HepG2 (cell line): Measurements from ENCODE around the gene UBAP1L. TPM values are rescaled to one million over a fixed set of nuclear protein-coding genes. Genes with fewer than 3 reads are reported as not detected.

Source experiments
- ARID5B ChIP-seq: IDR thresholded peaks from 2 replicates; pipeline ENCODE4 v1.4.0; 2020; ENCODE audit warnings: mild to moderate bottlenecking, missing genetic modification reagents
- ATRX ChIP-seq: sonication (generic); formaldehyde crosslinking; IDR thresholded peaks from 2 replicates; pipeline ENCODE4 v1.4.0; 2020; ENCODE audit warnings: missing genetic modification reagents, borderline replicate concordance
- EHMT2 ChIP-seq: fragments of 200-600 bp; sonication (generic); IDR thresholded peaks from 2 replicates; pipeline ENCODE4 v1.7.0; 2017; ENCODE audit warnings: antibody characterized with exemption, low read depth, low read length, borderline replicate concordance
- HIVEP1 ChIP-seq: sonication (generic); formaldehyde crosslinking; IDR thresholded peaks from 2 replicates; pipeline ENCODE4 v1.4.0; 2020; ENCODE audit warnings: mild to moderate bottlenecking, missing genetic modification reagents
- IKZF5 ChIP-seq: IDR thresholded peaks from 2 replicates; pipeline ENCODE4 v1.6.1; 2018; ENCODE audit warnings: missing genetic modification reagents, mild to moderate bottlenecking, missing compliant biosample characterization
- KDM3A ChIP-seq: IDR thresholded peaks from 2 replicates; pipeline ENCODE4 v1.6.1; 2018; ENCODE audit warnings: low read depth, missing compliant biosample characterization
- KMT2A ChIP-seq: sonication (generic); formaldehyde crosslinking; IDR thresholded peaks from 2 replicates; pipeline ENCODE4 v1.4.0; 2020; ENCODE audit warnings: missing genetic modification reagents
- MEIS1 ChIP-seq: sonication (generic); formaldehyde crosslinking; IDR thresholded peaks from 2 replicates; pipeline ENCODE4 v1.9.0; 2021; ENCODE audit warnings: mild to moderate bottlenecking, missing genetic modification reagents, moderate library complexity, borderline replicate concordance
- NR2F2 ChIP-seq: IDR thresholded peaks from 2 replicates; pipeline ENCODE4 v1.6.1; 2012; ENCODE audit warnings: low read depth, inconsistent platforms, borderline replicate concordance
- ONECUT2 ChIP-seq: sonication (generic); formaldehyde crosslinking; IDR thresholded peaks from 2 replicates; pipeline ENCODE4 v1.4.0; 2020; ENCODE audit warnings: missing genetic modification reagents
- SALL2 ChIP-seq: sonication (generic); formaldehyde crosslinking; IDR thresholded peaks from 2 replicates; pipeline ENCODE4 v1.8.1; 2023; ENCODE audit warnings: mild to moderate bottlenecking, missing genetic modification reagents, inconsistent platforms
- TCF12 ChIP-seq, 2 experiments: fragments of 450-650 bp in 1 of 2; sonication (generic) in 1 of 2; formaldehyde crosslinking in 1 of 2; IDR thresholded peaks; 2 replicates each; pipeline versions ENCODE4 v1.6.1 to v1.8.0; 2017 to 2022; ENCODE audit warnings: antibody characterized with exemption in 1 of 2, mild to moderate bottlenecking in 1 of 2, missing genetic modification reagents in 1 of 2, moderate library complexity in 1 of 2
- ZBTB39 ChIP-seq: sonication (generic); formaldehyde crosslinking; IDR thresholded peaks from 2 replicates; pipeline ENCODE4 v1.5.0; 2020; ENCODE audit warnings: missing genetic modification reagents
- ZFP62 ChIP-seq: sonication (generic); formaldehyde crosslinking; IDR thresholded peaks from 2 replicates; pipeline ENCODE4 v1.4.0; 2020; ENCODE audit warnings: missing genetic modification reagents
- ZNF20 ChIP-seq: sonication (generic); formaldehyde crosslinking; IDR thresholded peaks from 2 replicates; pipeline ENCODE4 v1.4.0; 2020; ENCODE audit warnings: mild to moderate bottlenecking, moderate library complexity, missing genetic modification reagents
- ZNF670 ChIP-seq: sonication (generic); formaldehyde crosslinking; IDR thresholded peaks from 2 replicates; pipeline ENCODE4 v1.8.0; 2022; ENCODE audit warnings: mild to moderate bottlenecking, missing genetic modification reagents, borderline replicate concordance
- ZNF850 ChIP-seq: sonication (generic); formaldehyde crosslinking; conservative IDR thresholded peaks from 2 replicates; pipeline ENCODE4 v1.9.0; 2021; ENCODE audit warnings: mild to moderate bottlenecking, missing genetic modification reagents
- ZNF878 ChIP-seq: sonication (generic); formaldehyde crosslinking; IDR thresholded peaks from 2 replicates; pipeline ENCODE4 v1.8.1; 2023; ENCODE audit warnings: mild to moderate bottlenecking, missing genetic modification reagents, moderate library complexity
- polyA plus RNA-seq, 8 experiments: library from polyadenylated mRNA; depleted of rRNA in 3 of 8; stranded (reverse) in 7 of 8; unstranded in 1 of 8; fragments of >200 nt; fragmentation: Illumina TruSeq in 4 of 8; extraction: Trizol in 4 of 8; gene quantifications; 2 replicates each; pipeline versions ENCODE4 v1.2.1 to v1.2.3, GENCODE V29; 2011 to 2016; ENCODE audit warnings: low read depth in 4 of 8, missing spikeins in 1 of 8, mixed read lengths in 1 of 8; ENCODE audit not compliant: insufficient read depth in 1 of 8
- total RNA-seq, 5 experiments: library from RNA; depleted of rRNA; stranded (reverse); fragments of >200 nt; fragmentation: Illumina TruSeq; extraction: Trizol; gene quantifications; 2 replicates each; pipeline ENCODE4 v1.2.3, GENCODE V29; 2016; ENCODE audit warnings: low read depth in 1 of 5

UBAP1L gene
- total and polyA plus RNA-seq, 2 of the 13 experiments (the other 11 are each of a cell fraction or from before 2014, with no cell fraction given): 0.86 to 1.4 TPM

- 0 out of 2 replicates have a peak, but pooled peaks have one; percentile 61 for TF ChIP-seq ZBTB39
- TF ChIP-seq KMT2A (CRISPR knock-in tag): peak; percentile 64
- no peak for TF ChIP-seq ZNF670 (CRISPR knock-in tag)
- TF ChIP-seq ZNF850 (CRISPR knock-in tag): no peak
- 0 out of 2 replicates have a peak, but pooled peaks have one; percentile 73 for TF ChIP-seq ZNF20
- TF ChIP-seq ZNF878 (CRISPR knock-in tag): peak; percentile 90; the same call in 1 of the 2 replicates
- no peak for TF ChIP-seq EHMT2
- peak; percentile 77; the same call in 1 of the 2 replicates for TF ChIP-seq KDM3A (CRISPR knock-in tag)
- no peak for TF ChIP-seq ZFP62
- TF ChIP-seq SALL2 (CRISPR knock-in tag): 0 out of 2 replicates have a peak, but pooled peaks have one; percentile 47
- no peak for TF ChIP-seq ONECUT2 (CRISPR knock-in tag)
- TF ChIP-seq IKZF5: peak; percentile 84; the same call in 1 of the 2 replicates
- TF ChIP-seq NR2F2: peak; percentile 81
- TF ChIP-seq TCF12 (IDR thresholded peaks at IDR 0.05): no peak
- TF ChIP-seq TCF12 (CRISPR knock-in tag; IDR thresholded peaks at IDR 0.05): 0 out of 2 replicates have a peak, but pooled peaks have one; percentile 70
- TF ChIP-seq HIVEP1 (CRISPR knock-in tag): peak; percentile 80
- peak; percentile 50; the same call in 1 of the 2 replicates for TF ChIP-seq MEIS1 (CRISPR knock-in tag)
- peak; percentile 85 for TF ChIP-seq ARID5B (CRISPR knock-in tag)
- no peak for TF ChIP-seq ATRX (CRISPR knock-in tag)
Measured at GRCh38 chr15:65044724-65045481, 70.1 kb downstream of the UBAP1L start, which contains the start of gene SLC51B (continued).
